Thymus (tissue), 11 donors: ENCODE measurements around the gene RNASE11. TPM values are rescaled to one million over a fixed set of nuclear protein-coding genes. Genes with fewer than 3 reads are reported as not detected.

Experiments
- DNase-seq, 9 donors: peaks; one replicate each; pipeline ENCODE4 v3.0.0-alpha.2; 2013; ENCODE audit warnings: low spot score in 9 of 9, low read depth in 6 of 9, missing footprints in 1 of 9
- H3K27ac ChIP-seq, 2 donors: one replicate each; pipeline ENCODE4 v1.5.1; 2013; ENCODE audit warnings: control low read depth in 1 of 2, low read depth in 1 of 2, low read length in 1 of 2, mild to moderate bottlenecking in 1 of 2, moderate library complexity in 1 of 2
- H3K27me3 ChIP-seq, 2 donors: one replicate each; pipeline ENCODE4 v1.5.1; 2013; ENCODE audit warnings: low read length in 1 of 2; ENCODE audit not compliant: control insufficient read depth in 2 of 2, insufficient read depth in 1 of 2
- H3K36me3 ChIP-seq, 2 donors: one replicate each; pipeline ENCODE4 v1.5.1; 2013; ENCODE audit warnings: low read length in 1 of 2, mild to moderate bottlenecking in 1 of 2, moderate library complexity in 1 of 2; ENCODE audit not compliant: control insufficient read depth in 2 of 2, insufficient read depth in 2 of 2
- H3K4me1 ChIP-seq, 2 donors: one replicate each; pipeline ENCODE4 v1.5.1; 2013; ENCODE audit warnings: low read length in 2 of 2; ENCODE audit not compliant: control insufficient read depth in 2 of 2, insufficient read depth in 2 of 2
- H3K4me3 ChIP-seq, 2 donors: one replicate each; pipeline ENCODE4 v1.5.1; 2013; ENCODE audit warnings: low read length in 2 of 2, control low read depth in 1 of 2, mild to moderate bottlenecking in 1 of 2
- H3K9me3 ChIP-seq, 2 donors: one replicate each; pipeline ENCODE4 v1.5.1; 2013; ENCODE audit warnings: low read length in 1 of 2, mild to moderate bottlenecking in 1 of 2; ENCODE audit not compliant: control insufficient read depth in 2 of 2, insufficient read depth in 1 of 2
- WGBS: extraction: QIAGEN DNeasy Blood & Tissue Kit; methylation state at CpG from one replicate; pipeline ENCODE4 v1.1.7; 2013; 5-methylcytosine and 5-hydroxymethylcytosine counted together
- polyA plus RNA-seq: library from polyadenylated mRNA; stranded (reverse); fragments of 200-250 nt; gene quantifications from one replicate; pipeline ENCODE4 v1.2.3, GENCODE V29; 2013
- total RNA-seq: library from RNA; stranded (reverse); fragments of 120-200 nt; gene quantifications from one replicate; pipeline ENCODE4 v1.2.4, GENCODE V29; 2013
- donor health status: healthy.

RNASE11 gene
- total and polyA plus RNA-seq, 2 donors = 0.02 TPM; not detected in 1

DNA sequence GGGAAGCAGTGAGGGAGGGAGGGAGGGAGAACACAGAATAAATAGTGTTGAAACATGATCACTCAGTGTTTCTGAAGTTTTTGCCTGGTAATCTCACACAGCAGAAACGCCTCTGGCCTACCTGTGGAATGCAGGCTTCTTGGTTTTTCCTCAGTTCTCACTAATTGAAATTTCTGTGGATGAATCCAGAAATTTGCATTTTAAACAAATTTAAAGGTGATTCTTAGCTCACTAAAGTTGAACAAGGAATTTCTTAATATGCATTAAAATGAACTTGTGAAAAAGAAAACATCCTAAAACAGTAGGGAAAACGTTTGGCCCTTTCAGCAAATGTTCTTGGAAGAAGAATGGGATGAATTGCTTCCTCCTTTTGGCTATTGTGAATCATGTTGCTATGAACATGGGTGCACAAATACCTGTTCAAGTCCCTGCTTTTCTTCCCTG is 28.3 kb downstream of the RNASE11 start:
- whole genome bisulfite sequencing = 63% methylated on average over 2 of the region's 2 CpGs
- no peak for DNase-seq
- no peaks in the 10 kb centered on the region for H3K9me3 ChIP-seq

DNA sequence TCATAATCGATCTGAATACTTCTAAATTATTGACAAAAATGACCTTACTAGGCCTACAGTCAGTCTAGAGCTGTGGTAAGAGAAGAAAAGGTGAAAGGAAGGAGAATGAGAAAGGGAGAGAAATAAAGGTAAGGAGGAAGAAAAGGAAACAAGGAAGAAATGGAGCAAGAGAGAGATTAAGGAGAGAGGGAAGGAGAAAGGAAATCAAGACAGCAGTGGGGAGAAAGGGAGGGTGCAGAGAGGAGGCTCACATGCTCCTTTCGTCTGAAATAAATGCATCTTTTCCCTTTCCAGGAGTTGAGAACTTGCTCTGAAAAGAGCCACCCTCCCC is 30.6 kb downstream of the RNASE11 start:
- Histone ChIP-seq H3K27me3 (no peaks in the 10 kb centered on the region), H3K9me3 (no peaks in the 10 kb centered on the region), H3K27ac (no peak overlapping the region), H3K4me3 (no peak overlapping the region), H3K36me3 (no peaks in the 10 kb centered on the region), H3K4me1 (no peaks in the 10 kb centered on the region)
- 93% methylated on average over 2 of the region's 2 CpGs for WGBS
- DNase-seq = no peak

More for the DNA sequence above, 28.3 kb downstream of the RNASE11 start:
- Histone ChIP-seq H3K4me3 (no peak overlapping the region), H3K36me3 (no peaks in the 10 kb centered on the region), H3K27me3 (no peaks in the 10 kb centered on the region), H3K4me1 (no peaks in the 10 kb centered on the region), H3K27ac (no peak overlapping the region)

DNA sequence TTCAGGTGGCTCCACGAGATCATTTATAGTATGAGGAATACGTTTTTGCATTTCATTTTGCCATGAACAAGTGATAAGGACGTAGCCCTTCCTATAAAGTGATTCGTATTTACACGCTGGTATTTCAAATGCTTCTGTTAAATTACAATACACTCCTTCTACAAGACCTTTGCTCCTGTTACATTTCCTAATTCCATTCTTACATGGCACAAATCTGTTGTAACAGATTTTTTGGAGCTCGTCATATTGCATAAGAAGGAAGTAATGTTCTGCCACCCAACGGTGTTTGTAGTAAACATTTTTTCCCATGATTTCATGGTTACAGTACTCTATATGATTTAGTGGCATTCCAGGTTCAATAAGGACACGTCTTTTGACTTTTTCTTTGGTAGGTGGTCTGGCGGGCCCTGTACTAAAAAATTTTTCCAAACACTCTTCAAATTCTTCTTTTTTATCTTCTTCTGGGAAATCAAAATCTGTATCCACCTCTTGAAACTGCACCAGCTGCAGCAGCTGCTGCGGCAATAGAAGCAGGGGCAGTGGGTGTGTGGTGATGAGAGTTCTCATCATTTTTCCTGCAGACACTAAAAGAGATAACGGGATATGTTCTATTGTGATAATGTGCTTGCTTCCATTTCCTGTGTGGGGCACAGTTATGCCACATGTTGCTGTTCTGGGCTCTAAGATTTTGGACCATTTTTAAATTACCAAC is 31.1 kb downstream of the RNASE11 start:
- Histone ChIP-seq H3K4me3 (no peak overlapping the region), H3K27ac (no peak overlapping the region), H3K36me3 (no peaks in the 10 kb centered on the region), H3K4me1 (no peaks in the 10 kb centered on the region), H3K9me3 (no peaks in the 10 kb centered on the region), H3K27me3 (no peaks in the 10 kb centered on the region)
- DNase-seq = no peak
- 93% methylated on average over 11 of the region's 11 CpGs for WGBS

DNA sequence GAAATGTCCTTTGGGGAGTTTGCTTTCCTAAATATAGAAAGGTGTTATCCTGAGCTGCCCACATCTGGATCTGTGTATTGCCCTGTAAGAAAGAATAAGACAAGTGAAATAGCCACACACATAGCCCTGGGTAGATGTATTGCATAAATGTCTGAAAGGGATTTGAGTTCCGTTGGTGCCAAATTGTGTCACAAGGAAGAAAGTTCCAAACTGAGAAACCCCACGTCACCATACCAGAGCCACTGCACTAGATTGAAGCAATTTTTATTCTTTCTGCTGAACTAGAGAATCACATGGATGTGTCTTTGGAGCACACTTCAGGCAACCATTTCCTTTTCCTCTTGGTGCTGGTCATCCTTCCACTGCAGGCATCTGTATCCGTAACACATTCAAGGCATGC is 32.0 kb downstream of the RNASE11 start:
- H3K4me1 ChIP-seq = no peaks in the 10 kb centered on the region
- no peaks in the 10 kb centered on the region for H3K36me3 ChIP-seq
- no peaks in the 10 kb centered on the region for H3K27me3 ChIP-seq
- H3K9me3 ChIP-seq = no peaks in the 10 kb centered on the region
- 98% methylated on average over 3 of the region's 3 CpGs for WGBS
- H3K4me3 ChIP-seq = no peak overlapping the region
- DNase-seq = no peak
- no peak overlapping the region for H3K27ac ChIP-seq

DNA sequence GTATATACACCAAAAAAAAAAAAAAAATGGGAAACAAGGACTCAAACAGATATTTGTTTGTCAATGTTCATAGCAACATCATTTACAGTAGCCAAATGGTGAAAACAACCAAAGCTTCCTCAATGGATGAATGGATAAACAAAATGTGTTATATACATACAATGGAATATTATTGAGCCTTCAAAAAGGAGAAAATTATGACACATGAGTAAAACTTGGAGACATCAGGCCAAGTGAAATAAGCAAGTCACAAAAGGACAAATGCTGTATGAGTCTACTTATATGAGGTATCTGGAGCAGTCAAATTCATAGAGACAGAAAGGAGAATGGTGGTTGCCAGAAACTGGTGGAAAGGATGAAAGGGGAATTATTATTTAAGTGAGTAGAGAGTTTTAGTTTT is 34.8 kb downstream of the RNASE11 start:
- no peak for DNase-seq

DNA sequence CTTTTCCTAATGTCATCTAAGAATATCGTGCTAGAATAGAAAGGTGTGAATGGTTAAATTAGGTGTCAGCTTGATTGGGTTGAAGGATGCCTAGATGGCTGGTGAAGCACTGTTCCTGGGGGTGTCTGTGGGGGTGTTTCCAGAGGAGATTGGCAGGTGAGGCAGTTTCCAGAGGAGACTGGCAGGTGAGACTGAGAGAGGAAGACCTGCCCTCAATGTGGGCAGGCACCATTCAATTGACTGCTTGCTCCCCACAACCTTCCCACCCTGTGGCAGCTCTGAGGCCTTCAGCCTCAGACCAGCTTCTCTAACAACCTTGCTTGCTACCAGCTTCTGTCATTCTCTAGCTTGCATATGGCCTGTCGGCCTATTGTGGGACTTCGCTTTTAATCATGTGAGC is 36.2 kb downstream of the RNASE11 start:
- no peak for DNase-seq
- H3K27me3 ChIP-seq = no peaks in the 10 kb centered on the region
- no peaks in the 10 kb centered on the region for H3K36me3 ChIP-seq
- WGBS = 97% methylated on average over 3 of the region's 3 CpGs
- H3K4me3 ChIP-seq = no peak overlapping the region
- no peaks in the 10 kb centered on the region for H3K9me3 ChIP-seq
- H3K4me1 ChIP-seq = no peaks in the 10 kb centered on the region
- no peak overlapping the region for H3K27ac ChIP-seq

More for the DNA sequence above, 34.8 kb downstream of the RNASE11 start:
- no peaks in the 10 kb centered on the region for H3K36me3 ChIP-seq
- H3K4me1 ChIP-seq = no peaks in the 10 kb centered on the region
- H3K9me3 ChIP-seq = no peaks in the 10 kb centered on the region
- no peaks in the 10 kb centered on the region for H3K27me3 ChIP-seq
- H3K4me3 ChIP-seq = no peak overlapping the region
- no peak overlapping the region for H3K27ac ChIP-seq

DNA sequence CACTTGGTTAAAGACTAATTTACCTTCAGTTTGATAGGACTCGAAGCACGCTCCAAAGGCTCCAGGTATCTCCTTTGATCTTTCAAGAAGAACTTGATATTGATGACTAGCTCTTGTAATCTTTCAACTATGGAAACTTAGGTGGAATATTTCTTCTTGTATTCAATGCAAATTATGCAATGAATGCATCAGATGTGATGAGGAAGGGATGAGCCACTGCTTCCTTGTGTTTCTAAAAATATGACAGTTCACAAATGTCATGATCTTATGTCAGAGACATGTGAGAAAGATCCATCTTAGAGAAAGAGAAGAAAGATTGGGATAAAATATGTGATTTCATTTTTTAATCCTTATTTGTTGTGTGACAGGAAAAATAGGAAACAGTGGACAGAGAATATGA is 36.9 kb downstream of the RNASE11 start:
- Histone ChIP-seq H3K27me3 (no peaks in the 10 kb centered on the region), H3K36me3 (no peaks in the 10 kb centered on the region), H3K4me3 (no peak overlapping the region), H3K27ac (no peak overlapping the region), H3K4me1 (no peaks in the 10 kb centered on the region), H3K9me3 (no peaks in the 10 kb centered on the region)
- 98% methylated on average over 2 of the region's 2 CpGs for WGBS
- no peak for DNase-seq

DNA sequence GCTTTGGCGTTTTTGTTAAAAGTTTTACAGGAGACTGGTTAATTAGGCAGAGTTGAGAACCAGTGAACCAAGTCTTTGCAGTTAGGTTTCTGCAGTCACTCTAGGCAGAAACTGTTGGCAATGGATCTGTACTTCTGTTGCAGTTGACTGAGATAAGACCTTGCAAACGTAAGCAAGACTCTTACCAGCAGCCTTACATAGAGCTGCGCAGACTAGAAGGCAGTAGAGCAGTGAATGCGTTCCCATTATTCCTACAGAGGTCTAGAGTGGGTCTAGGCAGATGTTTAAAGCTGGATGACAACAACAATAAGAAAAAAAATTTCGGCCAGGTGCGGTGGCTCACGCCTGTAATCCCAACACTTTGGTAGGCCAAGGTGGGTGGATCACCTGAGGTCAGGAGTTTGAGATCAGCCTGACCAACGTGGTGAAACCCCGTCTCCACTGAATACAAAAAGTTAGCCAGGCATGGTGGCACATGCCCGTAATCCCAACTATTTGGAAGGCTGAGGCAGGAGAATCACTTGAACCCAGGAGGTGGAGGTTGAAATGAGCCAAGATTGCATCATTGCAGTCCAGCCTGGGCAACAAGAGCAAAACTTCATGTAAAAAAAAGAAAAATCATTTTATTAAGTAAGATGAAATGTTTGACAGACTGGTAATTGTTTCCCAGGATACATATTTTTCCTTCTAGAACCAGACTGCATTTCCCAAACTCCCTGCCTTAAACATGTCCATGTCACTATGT is 39.2 kb downstream of the RNASE11 start:
- H3K4me3 ChIP-seq = no peak overlapping the region
- no peak for DNase-seq
- no peaks in the 10 kb centered on the region for H3K36me3 ChIP-seq
- WGBS = 95% methylated on average over 10 of the region's 10 CpGs
- no peaks in the 10 kb centered on the region for H3K27me3 ChIP-seq
- H3K27ac ChIP-seq = no peak overlapping the region
- H3K9me3 ChIP-seq = no peaks in the 10 kb centered on the region
- no peaks in the 10 kb centered on the region for H3K4me1 ChIP-seq

DNA sequence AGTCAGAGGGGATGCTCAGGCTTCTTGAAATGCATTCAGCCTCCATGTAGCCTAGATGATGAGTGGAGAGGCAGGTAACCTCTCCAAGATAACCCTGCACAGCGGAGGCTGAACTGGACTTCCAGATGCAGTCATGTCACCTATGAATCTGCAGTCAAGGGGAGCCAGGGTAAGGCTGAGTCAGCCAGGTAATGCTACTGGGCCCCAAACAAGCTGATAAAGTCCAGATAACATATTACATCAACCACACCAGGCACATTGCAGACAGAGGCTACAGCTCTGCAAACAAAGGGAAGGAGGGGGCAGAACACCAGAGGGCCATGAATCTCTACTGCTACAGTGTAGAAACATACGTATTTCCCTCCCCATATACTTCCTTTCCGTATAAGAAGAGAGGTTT is 40.9 kb downstream of the RNASE11 start:
- no peak for DNase-seq
- WGBS = 89% methylated on average over 3 of the region's 3 CpGs

More for the DNA sequence above, 40.9 kb downstream of the RNASE11 start:
- Histone ChIP-seq H3K9me3 (no peaks in the 10 kb centered on the region), H3K4me1 (no peaks in the 10 kb centered on the region), H3K4me3 (no peak overlapping the region), H3K27ac (no peak overlapping the region), H3K36me3 (no peaks in the 10 kb centered on the region), H3K27me3 (no peaks in the 10 kb centered on the region)
